DND-41 (cell line): ENCODE measurements around the gene SLC7A11.

Experiments
- ATAC-seq: fragments of 200-7000 bp; cut with Tn5 transposase; 3 replicates; pipeline ENCODE4 v1.9.1; 2021; ENCODE audit warnings: low read depth; ENCODE audit not compliant: insufficient read depth
- DNase-seq: peaks from one replicate; pipeline ENCODE4 v3.0.0-alpha.2; 2020
- H2AFZ ChIP-seq: 2 replicates; pipeline ENCODE4 v1.6.0; 2012; ENCODE audit warnings: low read depth, low read length
- H3K27ac ChIP-seq: 2 replicates; pipeline ENCODE4 v1.5.1; 2012; ENCODE audit warnings: low read length, inconsistent platforms
- H3K27me3 ChIP-seq: fragments of 200-600 bp; sonication (generic); 2 replicates; pipeline ENCODE4 v1.6.0; 2012; ENCODE audit warnings: low read length, mild to moderate bottlenecking, inconsistent platforms; ENCODE audit not compliant: insufficient read depth, poor library complexity
- H3K36me3 ChIP-seq: 2 replicates; pipeline ENCODE4 v1.5.1; 2012; ENCODE audit warnings: low read length, inconsistent platforms; ENCODE audit not compliant: insufficient read depth
- H3K4me1 ChIP-seq: 2 replicates; pipeline ENCODE4 v1.5.1; 2012; ENCODE audit warnings: mild to moderate bottlenecking, low read length; ENCODE audit not compliant: insufficient read depth
- H3K4me2 ChIP-seq: 2 replicates; pipeline ENCODE4 v1.6.0; 2012; ENCODE audit warnings: mild to moderate bottlenecking, moderate library complexity, low read length, inconsistent platforms; ENCODE audit not compliant: insufficient read depth
- H3K4me3 ChIP-seq, 2 experiments: fragments of 200-600 bp in 1 of 2; shearing (Covaris generic) in 1 of 2; 2 replicates each; pipeline ENCODE4 v1.5.1; 2012 to 2016; ENCODE audit warnings: inconsistent platforms in 2 of 2, low read length in 2 of 2, mild to moderate bottlenecking in 2 of 2, low read depth in 1 of 2, moderate library complexity in 1 of 2
- H3K79me2 ChIP-seq: 2 replicates; pipeline ENCODE4 v1.6.0; 2012; ENCODE audit warnings: low read length, inconsistent platforms; ENCODE audit not compliant: insufficient read depth
- H3K9ac ChIP-seq: 2 replicates; pipeline ENCODE4 v1.6.0; 2012; ENCODE audit warnings: low read depth, mild to moderate bottlenecking, inconsistent platforms, low read length, moderate library complexity
- H3K9me3 ChIP-seq: 2 replicates; pipeline ENCODE4 v1.5.1; 2012; ENCODE audit warnings: low read length, moderate library complexity, mild to moderate bottlenecking, inconsistent platforms; ENCODE audit not compliant: insufficient read depth, severe bottlenecking
- H4K20me1 ChIP-seq: 2 replicates; pipeline ENCODE4 v1.6.0; 2012; ENCODE audit warnings: low read length; ENCODE audit not compliant: insufficient read depth
- EZH2 ChIP-seq: IDR thresholded peaks from 3 replicates; pipeline ENCODE4 v1.6.1; 2012; ENCODE audit warnings: borderline replicate concordance, low read depth, mild to moderate bottlenecking, moderate library complexity, low read length, inconsistent platforms; ENCODE audit not compliant: severe bottlenecking
- TF ChIP-seq, protein P1 (sequence below): IDR thresholded peaks from 2 replicates; pipeline ENCODE4 v1.5.1; 2012; ENCODE audit warnings: borderline replicate concordance, low read length, moderate library complexity, mild to moderate bottlenecking; ENCODE audit not compliant: poor library complexity, severe bottlenecking; ENCODE audit errors: extremely low read depth

Gene SLC7A11

DNA sequence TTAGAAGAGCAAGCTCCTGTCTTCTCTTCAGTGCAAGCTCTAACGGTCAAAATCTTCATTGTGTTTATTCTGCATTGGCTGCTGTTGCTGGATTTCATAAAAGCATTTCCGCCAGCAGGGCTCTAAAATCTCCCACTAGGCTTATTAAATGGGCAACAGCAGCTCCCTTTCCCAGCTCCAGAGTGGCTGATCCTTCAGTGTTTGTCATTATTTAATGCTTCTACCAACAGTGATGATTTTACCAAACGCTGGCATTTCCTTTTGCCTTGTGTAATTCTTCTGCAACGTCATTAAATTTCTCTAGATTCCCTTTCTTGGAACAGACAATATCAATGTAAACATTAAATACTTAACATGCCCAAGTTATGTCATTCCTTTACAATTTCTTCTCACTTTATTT is 20.1 kb downstream of the SLC7A11 start:
- no peak overlapping the region for H3K9ac ChIP-seq
- no peaks in the 10 kb centered on the region for H3K79me2 ChIP-seq
- DNase-seq = no peak
- H3K27me3 ChIP-seq = no peaks in the 10 kb centered on the region
- no peaks in the 10 kb centered on the region for H4K20me1 ChIP-seq
- H3K4me3 ChIP-seq = no peak overlapping the region
- ATAC-seq = no peak
- H3K27ac ChIP-seq = no peak overlapping the region
- TF ChIP-seq EZH2 = no peak
- TF ChIP-seq, protein P1, sequence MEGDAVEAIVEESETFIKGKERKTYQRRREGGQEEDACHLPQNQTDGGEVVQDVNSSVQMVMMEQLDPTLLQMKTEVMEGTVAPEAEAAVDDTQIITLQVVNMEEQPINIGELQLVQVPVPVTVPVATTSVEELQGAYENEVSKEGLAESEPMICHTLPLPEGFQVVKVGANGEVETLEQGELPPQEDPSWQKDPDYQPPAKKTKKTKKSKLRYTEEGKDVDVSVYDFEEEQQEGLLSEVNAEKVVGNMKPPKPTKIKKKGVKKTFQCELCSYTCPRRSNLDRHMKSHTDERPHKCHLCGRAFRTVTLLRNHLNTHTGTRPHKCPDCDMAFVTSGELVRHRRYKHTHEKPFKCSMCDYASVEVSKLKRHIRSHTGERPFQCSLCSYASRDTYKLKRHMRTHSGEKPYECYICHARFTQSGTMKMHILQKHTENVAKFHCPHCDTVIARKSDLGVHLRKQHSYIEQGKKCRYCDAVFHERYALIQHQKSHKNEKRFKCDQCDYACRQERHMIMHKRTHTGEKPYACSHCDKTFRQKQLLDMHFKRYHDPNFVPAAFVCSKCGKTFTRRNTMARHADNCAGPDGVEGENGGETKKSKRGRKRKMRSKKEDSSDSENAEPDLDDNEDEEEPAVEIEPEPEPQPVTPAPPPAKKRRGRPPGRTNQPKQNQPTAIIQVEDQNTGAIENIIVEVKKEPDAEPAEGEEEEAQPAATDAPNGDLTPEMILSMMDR = no peak
- peaks cover 23% of the 10 kb centered on the region for H3K36me3 ChIP-seq
- no peak overlapping the region for H2AFZ ChIP-seq
- no peaks in the 10 kb centered on the region for H3K4me1 ChIP-seq
- H3K4me2 ChIP-seq = no peak overlapping the region
- H3K9me3 ChIP-seq = no peaks in the 10 kb centered on the region

DNA sequence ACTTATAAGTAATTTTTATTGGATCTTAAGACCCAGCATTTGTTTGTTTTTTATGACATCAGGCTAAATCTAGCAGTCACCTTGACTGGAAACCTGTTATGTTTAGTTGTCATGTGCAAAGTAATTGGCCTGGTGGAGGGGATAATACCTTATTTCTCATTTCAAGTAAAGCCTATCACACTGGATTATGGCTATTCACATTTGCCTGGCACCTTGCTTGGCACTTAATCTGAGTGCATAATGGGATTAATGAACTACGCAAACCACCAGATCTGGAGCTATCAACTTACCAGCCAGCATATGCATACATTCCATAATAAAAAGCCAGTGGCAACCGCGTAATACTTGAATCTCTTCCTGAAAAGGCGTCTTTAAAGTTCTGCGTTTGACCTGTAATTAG is 23.2 kb downstream of the SLC7A11 start:
- ATAC-seq (no peak), DNase-seq (no peak)
- no peak overlapping the region for H3K9ac ChIP-seq
- H3K4me1 ChIP-seq = no peaks in the 10 kb centered on the region
- no peak overlapping the region for H3K4me2 ChIP-seq
- peaks cover 26% of the 10 kb centered on the region for H3K36me3 ChIP-seq
- no peak for TF ChIP-seq EZH2
- TF ChIP-seq, protein P1 = no peak
- no peaks in the 10 kb centered on the region for H3K27me3 ChIP-seq
- H4K20me1 ChIP-seq = no peaks in the 10 kb centered on the region
- H3K27ac ChIP-seq = no peak overlapping the region
- H3K9me3 ChIP-seq = no peaks in the 10 kb centered on the region
- H2AFZ ChIP-seq = no peak overlapping the region
- no peaks in the 10 kb centered on the region for H3K79me2 ChIP-seq
- H3K4me3 ChIP-seq = no peak overlapping the region

DNA sequence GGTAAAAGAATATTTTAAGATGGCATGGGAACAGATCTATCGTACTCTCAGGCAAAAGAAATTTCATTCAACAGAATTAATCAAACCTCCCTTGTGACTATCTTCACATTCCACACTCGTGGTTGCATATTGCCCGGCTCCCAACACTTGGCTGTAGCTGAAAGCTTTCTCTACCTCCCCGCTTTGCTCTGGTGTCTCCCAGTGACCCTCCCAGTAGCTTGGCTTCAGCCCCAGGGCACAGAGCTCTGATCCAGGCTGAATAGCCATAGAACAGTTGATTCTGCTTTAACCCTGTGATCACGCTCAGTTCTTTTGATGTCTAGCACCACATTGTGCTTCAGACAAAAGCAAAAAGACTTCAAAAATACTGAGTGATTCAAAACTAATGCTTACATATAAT is 24.6 kb downstream of the SLC7A11 start:
- H3K4me1 ChIP-seq = no peaks in the 10 kb centered on the region
- peaks cover 26% of the 10 kb centered on the region for H3K36me3 ChIP-seq
- no peaks in the 10 kb centered on the region for H4K20me1 ChIP-seq
- H3K9ac ChIP-seq = no peak overlapping the region
- no peak overlapping the region for H3K4me2 ChIP-seq
- H3K9me3 ChIP-seq = no peaks in the 10 kb centered on the region
- no peaks in the 10 kb centered on the region for H3K27me3 ChIP-seq
- no peak overlapping the region for H3K4me3 ChIP-seq
- no peak overlapping the region for H2AFZ ChIP-seq
- no peaks in the 10 kb centered on the region for H3K79me2 ChIP-seq
- DNase-seq (no peak), ATAC-seq (no peak)
- TF ChIP-seq EZH2 = no peak
- TF ChIP-seq, protein P1 = no peak
- H3K27ac ChIP-seq = no peak overlapping the region
